ENCODE data around the gene ANKRD44.

DNA sequence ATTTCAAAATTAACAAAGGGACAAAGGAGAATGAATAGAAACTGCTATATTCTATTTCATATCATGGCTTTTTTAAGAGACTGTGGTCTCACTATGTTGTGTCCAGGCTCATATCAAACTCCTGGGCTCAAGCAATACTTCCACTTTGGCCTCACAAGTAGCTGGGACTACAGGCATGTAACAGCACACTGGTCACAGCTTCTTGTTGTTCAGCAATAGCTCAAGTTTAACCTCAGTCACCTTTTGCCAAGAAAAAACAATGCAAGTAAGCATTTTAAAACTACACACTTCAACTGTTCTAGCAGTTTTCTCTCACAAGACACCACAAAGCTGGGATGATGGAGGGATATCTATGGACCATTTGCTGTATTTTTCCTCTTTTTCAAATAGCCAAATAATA, 77.1 kb downstream of the ANKRD44 start:
- TF ChIP-seq POLR2A (IDR thresholded peaks at IDR 0.05) (no peak), CTCF (IDR thresholded peaks at IDR 0.05) (no peak)
